Kidney (tissue), 14 donors: ENCODE results near the gene ZNF827. TPM values are rescaled to one million over a fixed set of nuclear protein-coding genes. Genes with fewer than 3 reads are reported as not detected.

Experiments
- DNase-seq, 5 donors: peaks; one replicate each; pipeline ENCODE4 v3.0.0-alpha.2; 2013 to 2020
- FAIRE-seq: peaks from 2 replicates; lab custom pipeline; 2012; peaks lifted over from hg19 to GRCh38; lab: Jason Lieb, UNC
- H3K27ac ChIP-seq, 2 donors: one replicate each; pipeline ENCODE4 v1.7.0; 2013; ENCODE audit warnings: low read depth in 2 of 2, low read length in 2 of 2, inconsistent platforms in 1 of 2
- H3K27me3 ChIP-seq: one replicate; pipeline ENCODE4 v1.7.1; 2013; ENCODE audit warnings: low read length, inconsistent platforms; ENCODE audit not compliant: control insufficient read depth, insufficient read depth
- H3K36me3 ChIP-seq, 3 donors: one replicate each; pipeline versions ENCODE4 v1.7.0 to v1.7.1; 2013; ENCODE audit warnings: low read length in 3 of 3, control low read depth in 1 of 3, inconsistent platforms in 1 of 3; ENCODE audit not compliant: insufficient read depth in 3 of 3, control insufficient read depth in 2 of 3
- H3K4me1 ChIP-seq, 3 donors: one replicate each; pipeline versions ENCODE4 v1.7.0 to v1.7.1; 2013; ENCODE audit warnings: low read length in 3 of 3, inconsistent platforms in 1 of 3, low read depth in 1 of 3; ENCODE audit not compliant: control insufficient read depth in 2 of 3, insufficient read depth in 2 of 3
- H3K4me3 ChIP-seq, 3 donors: one replicate each; pipeline versions ENCODE4 v1.7.0 to v1.8.1; 2013; ENCODE audit warnings: low read length in 3 of 3, control low read depth in 1 of 3, inconsistent platforms in 1 of 3
- H3K9ac ChIP-seq, 3 donors: one replicate each; pipeline versions ENCODE4 v1.7.0 to v1.7.1; 2013; ENCODE audit warnings: low read length in 3 of 3, control low read depth in 1 of 3, inconsistent platforms in 1 of 3
- H3K9me3 ChIP-seq, 3 donors: one replicate each; pipeline versions ENCODE4 v1.7.0 to v1.7.1; 2013; ENCODE audit warnings: low read length in 3 of 3, control low read depth in 1 of 3, inconsistent platforms in 1 of 3; ENCODE audit not compliant: control insufficient read depth in 2 of 3, insufficient read depth in 1 of 3
- intact Hi-C: fragments of 100-400 bp; cut with DNase I; formaldehyde crosslinking; loops from one replicate; pipeline ENCODE4 v1.11.1; 2022
- polyA plus RNA-seq: library from polyadenylated mRNA; stranded (reverse); fragments of 350-450 nt; fragmentation: Illumina TruSeq; extraction: RNeasy Lipid Tissue Mini Kit (QIAGEN cat#74804); gene quantifications from one replicate; pipeline ENCODE4 v1.2.3, GENCODE V29; 2014; ENCODE audit warnings: low read depth, low replicate concordance; ENCODE audit not compliant: insufficient read depth
- total RNA-seq: library from RNA; stranded (reverse); fragmentation: NEBNext Ultra II Directional; extraction: Animal tissue kit (Norgen Biotek cat#: 25700); gene quantifications from one replicate; pipeline ENCODE4 v1.2.1, GENCODE V29; 2021
- TF ChIP-seq, protein P1 (sequence below): IDR thresholded peaks from 3 replicates; pipeline ENCODE4 v1.5.1; 2012; ENCODE audit warnings: mild to moderate bottlenecking, moderate library complexity, borderline replicate concordance; ENCODE audit not compliant: insufficient read depth; ENCODE audit errors: extremely low read depth
- donor health status: control.
- donor health status: control.
- donor health status: control.
- donor health status: control.
- donor health status: control.
- donor health status: DM: yes; HTN: yes; CAD: no.
- donor health status: Normal renal cell carcinoma (clear cell type).

The ZNF827 gene
- total and polyA plus RNA-seq, 2 donors from 2014 or later = 3.5 to 22.6 TPM

GRCh38 chr4:145852256-145852839 is 86.3 kb downstream of the ZNF827 start:
- peaks cover 0 to 5% (median 0%) of the 10 kb centered on the region in 3 donors for H3K4me1 ChIP-seq
- H3K27me3 ChIP-seq = no peaks in the 10 kb centered on the region
- H3K9me3 ChIP-seq = no peaks in the 10 kb centered on the region
- intact Hi-C loops = no loop called here
- H3K36me3 ChIP-seq = no peaks in the 10 kb centered on the region
- FAIRE-seq (no peak), DNase-seq (no peak)
- TF ChIP-seq, protein P1, sequence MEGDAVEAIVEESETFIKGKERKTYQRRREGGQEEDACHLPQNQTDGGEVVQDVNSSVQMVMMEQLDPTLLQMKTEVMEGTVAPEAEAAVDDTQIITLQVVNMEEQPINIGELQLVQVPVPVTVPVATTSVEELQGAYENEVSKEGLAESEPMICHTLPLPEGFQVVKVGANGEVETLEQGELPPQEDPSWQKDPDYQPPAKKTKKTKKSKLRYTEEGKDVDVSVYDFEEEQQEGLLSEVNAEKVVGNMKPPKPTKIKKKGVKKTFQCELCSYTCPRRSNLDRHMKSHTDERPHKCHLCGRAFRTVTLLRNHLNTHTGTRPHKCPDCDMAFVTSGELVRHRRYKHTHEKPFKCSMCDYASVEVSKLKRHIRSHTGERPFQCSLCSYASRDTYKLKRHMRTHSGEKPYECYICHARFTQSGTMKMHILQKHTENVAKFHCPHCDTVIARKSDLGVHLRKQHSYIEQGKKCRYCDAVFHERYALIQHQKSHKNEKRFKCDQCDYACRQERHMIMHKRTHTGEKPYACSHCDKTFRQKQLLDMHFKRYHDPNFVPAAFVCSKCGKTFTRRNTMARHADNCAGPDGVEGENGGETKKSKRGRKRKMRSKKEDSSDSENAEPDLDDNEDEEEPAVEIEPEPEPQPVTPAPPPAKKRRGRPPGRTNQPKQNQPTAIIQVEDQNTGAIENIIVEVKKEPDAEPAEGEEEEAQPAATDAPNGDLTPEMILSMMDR = no peak
- no peak overlapping the region for H3K27ac ChIP-seq
- no peak overlapping the region for H3K9ac ChIP-seq
- H3K4me3 ChIP-seq = no peak overlapping the region

- Histone ChIP-seq H3K4me3 (no peak overlapping the region), H3K4me1 (peaks cover 0 to 5% (median 0%) of the 10 kb centered on the region in 3 donors), H3K27ac (no peak overlapping the region), H3K36me3 (no peaks in the 10 kb centered on the region), H3K9me3 (no peaks in the 10 kb centered on the region), H3K9ac (no peak overlapping the region), H3K27me3 (no peaks in the 10 kb centered on the region)
- intact Hi-C loops = no loop called here
- FAIRE-seq (no peak), DNase-seq (peak in 2 of 5 donors; percentile 38 to 53)
- TF ChIP-seq, protein P1 = no peak
Observed at GRCh38 chr4:145851511-145852201, 87.0 kb downstream of the ZNF827 start.

DNA sequence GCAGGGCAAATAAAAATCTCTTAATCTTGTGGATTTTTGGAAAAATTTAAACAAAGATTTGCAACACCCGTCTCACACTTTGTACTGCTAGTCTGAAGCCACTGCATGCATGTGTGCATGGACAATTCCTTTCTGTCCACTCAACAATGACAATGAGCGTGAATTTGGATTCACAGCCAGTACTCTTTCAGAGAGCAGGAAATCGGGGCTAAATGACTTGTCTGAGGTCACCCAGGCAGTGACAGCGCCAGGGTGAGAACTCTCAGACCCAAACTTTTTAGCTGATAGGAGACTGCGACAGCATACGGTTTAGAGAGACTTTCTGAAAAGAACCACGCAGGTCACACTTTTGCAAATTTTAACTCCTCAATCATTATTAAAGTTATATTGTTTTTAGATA is 90.9 kb downstream of the ZNF827 start:
- DNase-seq (peak in 1 of 5 donors; percentile 49), FAIRE-seq (no peak)
- Histone ChIP-seq H3K9me3 (no peaks in the 10 kb centered on the region), H3K4me3 (no peak overlapping the region), H3K9ac (no peak overlapping the region), H3K27ac (no peak overlapping the region), H3K36me3 (peaks cover 0 to 15% (median 5%) of the 10 kb centered on the region in 3 donors), H3K4me1 (peaks cover 0 to 5% (median 0%) of the 10 kb centered on the region in 3 donors), H3K27me3 (no peaks in the 10 kb centered on the region)
- TF ChIP-seq, protein P1 = no peak
- intact Hi-C loops = no loop called here
